Activated CD4-positive, alpha-beta T cell treated with anti-CD3 and anti-CD28 coated beads, Interleukin-2, Interleukin-4, amounts not matched to agents 100 ng/mL and 50 ng/mL, durations not matched to agents 16 hours and 8 hours (primary cell): ENCODE measurements around the gene ENPP3.
"Not testable (repeated sequence)": the region's sequence is repeated elsewhere in the genome, so short reads cannot be mapped to it uniquely, and the experiment has no call there.

Experiments used
- DNase-seq: peaks from one replicate; pipeline ENCODE4 v3.0.0-alpha.2; 2020; ENCODE audit warnings: low spot score

The ENPP3 gene

DNA sequence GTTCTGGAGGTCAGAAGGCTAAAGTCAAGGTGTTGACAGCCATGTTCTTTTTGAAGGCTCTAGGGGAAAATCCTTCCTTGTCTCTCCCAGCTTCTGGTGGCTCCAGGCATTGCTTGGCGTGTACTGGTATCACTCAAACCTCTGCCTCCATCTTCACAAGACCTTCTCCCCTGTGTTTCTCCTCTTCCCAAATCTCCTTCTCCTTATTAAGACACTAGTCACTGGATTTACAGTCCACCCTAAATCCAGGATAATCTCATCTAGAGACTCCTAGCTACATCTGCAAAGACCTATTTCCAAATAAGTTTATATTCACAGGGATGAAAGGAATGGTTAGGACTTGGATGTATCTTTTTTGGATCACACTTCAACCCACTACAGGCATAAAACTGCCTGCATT lies 99.7 kb downstream of the ENPP3 start:
- no peak for DNase-seq

DNA sequence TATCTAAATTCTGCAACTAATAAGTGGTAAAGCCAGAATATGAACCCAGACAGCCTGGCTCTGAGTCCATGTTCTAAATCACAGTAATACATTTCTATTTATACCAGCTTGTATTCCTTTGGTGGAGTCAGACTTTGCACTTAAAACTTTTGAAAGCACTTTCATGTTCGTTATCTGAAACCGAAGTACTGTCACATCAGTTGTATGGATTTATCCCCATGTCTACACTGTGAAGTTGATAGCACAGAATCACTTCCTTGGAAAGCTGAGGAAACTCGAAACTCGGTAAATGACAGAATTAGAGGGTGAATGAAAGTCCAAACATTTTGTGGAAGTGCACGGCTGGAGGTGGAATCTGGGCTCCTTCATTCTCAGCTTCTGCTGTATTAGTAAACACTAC lies 102.0 kb downstream of the ENPP3 start:
- no peak for DNase-seq

DNA sequence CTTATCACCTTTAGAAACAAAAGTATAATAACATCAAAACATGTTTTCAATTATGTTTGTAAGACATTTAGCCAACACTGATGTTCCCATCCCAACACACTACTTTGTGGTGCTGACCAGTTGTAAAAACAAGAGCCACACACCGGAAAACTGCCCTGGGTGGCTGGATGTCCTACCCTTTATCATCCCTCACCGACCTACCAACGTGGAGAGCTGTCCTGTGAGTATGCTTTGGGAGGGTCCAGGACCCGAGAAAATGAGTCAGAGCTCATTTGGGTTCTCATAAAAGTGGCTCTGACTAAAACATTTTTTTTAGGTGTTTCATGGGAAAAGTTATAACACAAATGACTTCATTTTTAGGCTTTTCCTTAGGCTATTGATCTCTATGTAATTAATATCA lies 103.1 kb downstream of the ENPP3 start:
- no peak for DNase-seq

DNA sequence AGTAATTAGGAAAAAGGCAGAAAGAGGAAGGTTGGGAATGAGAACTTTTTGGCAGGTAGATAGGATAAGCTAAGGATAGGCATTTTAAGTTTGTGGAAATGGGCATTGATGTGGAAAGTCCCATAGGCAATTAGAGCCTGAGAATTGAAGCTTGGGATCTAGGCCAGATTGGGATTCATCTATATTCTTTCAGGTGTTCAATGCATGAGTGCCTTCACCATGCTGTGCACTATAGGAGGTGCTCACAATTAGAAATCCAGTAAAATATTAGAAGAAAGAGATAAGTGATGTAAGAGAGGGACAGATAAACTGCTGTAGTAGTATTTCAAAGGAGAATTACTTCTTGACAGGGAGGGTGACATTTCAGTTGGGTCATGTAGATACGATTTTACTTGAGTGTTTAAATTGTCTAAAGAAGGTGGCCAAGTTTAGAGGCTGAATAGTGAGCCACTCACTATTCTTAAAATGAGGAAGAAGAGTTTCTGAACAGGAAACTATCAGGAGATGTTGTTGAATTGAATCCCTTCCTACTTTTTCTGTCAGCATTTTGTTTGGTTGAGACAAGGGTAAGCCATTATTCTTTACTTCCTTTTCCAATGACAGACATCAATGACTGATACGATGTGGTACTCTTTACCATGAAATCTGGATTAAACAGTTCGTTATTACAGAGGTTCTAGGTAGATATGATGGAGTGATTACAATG lies 104.7 kb downstream of the ENPP3 start:
- DNase-seq = no peak

DNA sequence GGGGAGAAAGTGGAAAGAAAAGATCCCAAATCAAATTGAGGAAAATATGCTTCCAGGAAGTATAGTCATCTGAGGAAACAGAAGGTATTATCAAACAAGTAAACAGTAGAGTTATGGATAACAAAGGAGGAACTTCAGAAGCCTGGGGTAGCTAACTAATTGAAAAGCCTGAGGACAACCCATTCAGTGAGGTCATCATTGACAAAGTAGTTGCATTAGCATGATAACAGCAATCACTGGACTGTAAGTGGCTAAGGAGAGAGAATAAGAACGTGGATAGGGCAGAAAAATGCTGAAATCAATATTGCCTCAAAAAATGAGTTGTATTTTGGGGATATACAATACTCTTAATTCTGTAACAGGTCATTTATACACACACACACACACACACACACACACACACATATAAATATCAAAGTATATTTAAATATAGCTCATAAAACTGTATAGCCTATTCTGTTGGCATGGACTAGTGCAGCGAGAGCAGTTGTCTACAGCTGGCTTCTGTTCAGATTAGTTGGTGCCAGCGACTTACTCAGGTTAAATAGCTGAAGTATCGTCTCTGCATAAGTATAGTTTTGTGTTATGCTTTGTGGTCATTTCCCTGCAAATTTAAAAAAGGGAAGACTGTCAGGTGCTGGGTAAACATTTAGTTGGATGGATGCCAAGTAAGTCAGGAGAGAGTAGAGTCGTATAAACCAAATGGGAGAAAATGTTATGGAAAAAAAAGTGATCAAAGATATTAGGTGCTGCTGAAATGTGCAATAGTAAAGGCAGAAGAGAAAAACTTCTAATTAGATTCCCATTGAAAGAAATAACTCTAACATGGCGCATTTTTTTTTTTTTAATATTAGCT lies 107.6 kb downstream of the ENPP3 start:
- no peak for DNase-seq

DNA sequence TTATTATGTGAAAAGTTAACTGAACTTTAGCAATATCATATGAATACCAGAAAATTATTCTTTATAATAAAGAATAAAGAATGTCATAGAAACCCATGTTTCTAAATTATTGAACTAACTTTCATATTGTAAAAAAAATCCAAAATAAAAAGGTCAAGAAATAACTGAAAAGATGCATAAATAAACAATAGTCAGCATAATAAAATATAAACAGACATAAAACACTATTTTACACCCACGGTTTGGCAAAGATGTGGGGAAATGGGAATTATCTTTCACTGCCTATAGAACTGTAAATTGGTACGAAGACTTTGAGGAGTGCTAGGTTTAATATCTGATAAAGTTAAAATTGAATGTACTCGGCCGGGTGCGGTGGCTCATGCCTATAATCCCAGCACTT lies 108.4 kb downstream of the ENPP3 start:
- DNase-seq = no peak

DNA sequence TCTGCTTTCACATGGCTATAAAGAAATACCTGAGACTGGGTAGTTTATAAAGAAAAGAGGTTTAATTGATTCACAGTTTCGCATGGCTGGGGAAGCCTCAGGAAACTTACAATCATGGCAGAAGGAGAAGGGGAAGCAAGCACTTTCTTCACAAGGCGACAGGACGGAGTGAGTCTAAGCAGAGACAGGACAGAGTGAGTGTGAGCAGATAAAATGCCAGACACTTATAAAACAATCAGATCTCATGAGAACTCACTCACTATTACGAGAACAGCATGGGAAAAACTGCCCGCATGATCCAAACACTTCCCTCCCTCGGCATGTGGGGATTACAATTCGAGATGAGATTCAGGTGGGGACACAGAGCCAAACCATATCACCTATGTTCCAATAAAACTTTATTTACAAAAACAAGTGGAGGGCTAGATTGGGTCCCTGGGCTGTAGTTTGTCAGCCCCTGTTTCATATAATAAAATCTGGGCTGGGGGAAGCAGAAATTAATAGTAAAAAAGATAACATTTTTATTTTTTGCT lies 110.8 kb downstream of the ENPP3 start:
- DNase-seq = no peak

DNA sequence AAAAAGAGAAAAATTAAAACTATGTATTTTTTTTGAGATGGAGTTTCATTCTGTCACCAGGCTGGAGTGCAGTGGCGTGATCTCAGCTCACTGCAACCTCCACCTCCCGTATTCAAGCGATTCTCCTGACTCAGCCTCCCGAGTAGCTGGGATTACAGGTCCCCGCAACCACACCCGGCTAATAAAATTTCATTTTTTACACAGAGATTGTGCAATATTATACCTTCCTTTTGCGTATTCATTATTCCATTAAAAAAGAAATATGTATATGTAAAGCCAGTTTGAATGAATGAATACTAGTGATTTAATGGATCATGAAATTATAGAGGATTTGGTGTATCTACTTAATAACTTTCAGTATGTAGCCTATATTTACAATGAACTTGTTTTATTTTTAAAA lies 111.9 kb downstream of the ENPP3 start:
- DNase-seq = no peak

DNA sequence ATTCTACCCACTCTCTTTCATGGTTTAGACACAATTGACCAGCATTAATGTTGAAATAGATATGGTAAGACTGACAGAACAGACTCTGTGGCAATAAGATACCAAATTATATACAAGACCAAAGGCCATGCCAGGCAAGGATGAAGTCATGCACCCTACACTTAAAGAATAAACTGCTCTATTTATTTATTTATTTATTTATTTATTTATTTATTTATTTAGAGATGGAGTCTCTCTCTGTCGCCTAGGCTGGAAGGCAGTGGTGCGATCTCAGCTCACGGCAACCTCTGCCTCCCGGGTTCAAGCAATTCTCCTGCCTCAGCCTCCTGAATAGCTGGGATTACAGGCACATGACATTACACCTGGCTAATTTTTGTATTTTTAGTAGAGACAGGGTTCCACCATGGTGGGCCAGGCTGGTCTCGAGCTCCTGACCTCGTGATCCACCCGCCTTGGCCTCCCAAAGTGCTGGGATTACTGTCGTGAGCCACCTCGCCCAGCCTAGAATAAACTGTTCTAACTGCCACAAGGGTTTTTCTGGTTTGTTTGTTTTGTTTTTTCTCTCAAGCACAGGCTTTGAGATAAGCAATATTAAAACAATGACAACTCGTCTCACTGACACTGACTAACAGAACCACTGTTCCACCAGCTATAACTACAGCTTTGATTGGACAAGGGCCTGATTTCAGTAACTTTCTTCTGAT lies 114.1 kb downstream of the ENPP3 start:
- DNase-seq = not testable (repeated sequence)

DNA sequence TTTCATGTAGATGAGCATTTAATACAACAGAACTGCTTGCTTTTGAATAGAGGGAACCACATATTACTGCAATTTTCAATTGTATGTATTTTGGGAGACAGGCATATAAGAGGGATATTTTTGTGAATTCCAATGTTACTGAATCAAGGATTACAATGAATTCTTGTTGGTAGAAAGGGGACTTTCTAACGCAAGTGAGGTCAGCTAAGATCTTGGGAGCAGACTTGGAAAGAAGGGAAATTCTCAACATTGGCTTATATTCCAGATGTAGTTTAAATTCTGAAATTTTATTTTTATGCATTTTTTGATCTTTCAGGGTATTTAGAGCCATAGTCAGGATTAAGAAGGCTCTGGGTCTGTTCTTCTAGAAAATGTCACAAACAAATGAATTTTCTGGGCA lies 117.0 kb downstream of the ENPP3 start:
- DNase-seq = no peak

DNA sequence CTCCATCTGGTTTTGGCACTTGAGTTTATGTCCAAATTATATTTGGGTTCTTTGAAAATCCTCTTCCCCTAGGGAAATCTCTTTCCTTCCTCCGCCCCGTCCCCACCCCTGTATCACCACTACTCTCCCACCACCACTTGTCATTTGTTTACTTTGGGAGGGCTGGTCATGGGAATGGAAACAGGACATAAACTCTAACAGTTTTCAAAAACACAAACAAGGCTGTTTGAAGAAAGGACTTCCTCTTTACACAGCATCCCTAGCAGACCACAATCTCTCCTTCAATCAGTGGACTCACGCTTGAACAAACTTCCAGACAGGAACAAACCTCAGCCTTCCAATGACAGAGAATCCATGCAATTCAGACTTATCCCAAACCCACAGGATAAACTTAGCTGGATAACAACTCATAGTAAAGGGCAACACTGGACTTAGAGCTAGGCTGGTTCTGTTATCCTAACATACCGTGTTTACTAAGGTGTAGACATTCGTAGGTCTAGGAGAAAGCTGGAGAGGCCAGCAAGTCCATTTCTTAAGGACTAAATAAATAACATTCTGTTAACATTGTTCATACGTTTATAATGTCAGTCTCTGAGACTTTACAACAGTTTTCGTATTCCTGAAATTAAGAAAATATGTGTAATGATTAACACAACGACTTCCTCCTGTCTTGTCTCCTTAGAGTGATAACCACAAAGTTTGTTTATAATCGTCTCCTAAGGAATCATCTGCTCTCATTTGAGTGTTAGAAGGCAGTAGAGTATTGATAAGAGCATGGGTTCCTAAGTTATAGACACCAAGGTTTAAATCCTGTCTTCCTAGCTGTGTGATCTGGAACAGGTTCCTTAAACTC lies 117.8 kb downstream of the ENPP3 start:
- no peak for DNase-seq

DNA sequence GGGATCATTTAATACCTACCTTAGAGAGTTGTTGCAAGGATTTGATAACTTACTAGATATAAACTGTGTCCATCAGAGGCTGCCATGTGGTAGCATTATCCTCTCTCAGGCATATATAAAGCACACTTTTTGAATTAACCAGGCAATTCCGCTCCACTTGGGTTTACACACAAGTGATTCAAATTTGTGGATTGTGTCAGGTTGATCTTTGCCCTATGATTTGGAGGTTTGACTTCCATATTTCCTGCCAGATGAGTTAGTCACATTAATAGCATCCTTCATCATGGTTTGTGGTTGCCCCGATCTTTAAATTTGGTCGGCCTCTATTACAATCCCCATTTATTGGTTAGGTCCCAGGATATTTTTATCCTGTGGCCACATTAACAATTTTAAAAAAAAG lies 118.5 kb downstream of the ENPP3 start:
- DNase-seq = no peak

DNA sequence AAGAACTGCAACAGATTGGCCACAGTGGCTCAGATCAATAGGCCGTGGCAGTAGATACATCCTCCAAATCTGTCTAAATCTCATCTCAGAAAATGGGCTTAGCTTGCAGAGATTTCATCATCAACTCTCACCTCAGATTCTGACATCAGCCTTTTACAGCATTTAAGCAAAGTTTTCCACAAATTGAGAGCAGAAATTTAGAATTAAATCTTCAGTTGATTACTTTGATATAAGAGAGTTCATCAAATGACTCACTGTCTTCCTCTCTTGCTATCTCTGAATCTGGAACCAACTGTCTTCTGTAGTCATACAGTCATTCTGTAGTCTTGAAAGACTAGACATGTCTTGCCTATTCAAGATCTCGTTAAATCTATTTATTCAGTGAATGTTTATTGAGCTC lies 118.9 kb downstream of the ENPP3 start:
- DNase-seq = no peak

DNA sequence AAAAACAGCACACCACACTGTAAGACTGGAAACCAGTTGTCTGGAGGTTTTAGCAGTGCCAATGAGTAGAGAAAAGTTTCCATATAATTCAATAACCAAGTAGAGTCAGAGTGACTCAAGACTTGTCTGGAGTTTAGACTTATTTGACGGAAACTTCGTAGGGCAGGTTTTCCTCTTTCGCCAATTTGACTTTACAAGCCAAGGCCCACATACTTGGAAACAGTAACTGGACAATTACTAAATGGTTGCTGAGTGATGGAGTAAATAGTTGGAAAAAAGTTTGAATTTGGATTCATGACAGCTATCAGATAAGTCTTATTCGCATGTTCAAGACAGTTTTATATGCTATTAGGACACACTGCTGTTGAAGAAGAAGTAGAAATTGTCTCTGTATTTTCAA lies 121.8 kb downstream of the ENPP3 start:
- DNase-seq = no peak

DNA sequence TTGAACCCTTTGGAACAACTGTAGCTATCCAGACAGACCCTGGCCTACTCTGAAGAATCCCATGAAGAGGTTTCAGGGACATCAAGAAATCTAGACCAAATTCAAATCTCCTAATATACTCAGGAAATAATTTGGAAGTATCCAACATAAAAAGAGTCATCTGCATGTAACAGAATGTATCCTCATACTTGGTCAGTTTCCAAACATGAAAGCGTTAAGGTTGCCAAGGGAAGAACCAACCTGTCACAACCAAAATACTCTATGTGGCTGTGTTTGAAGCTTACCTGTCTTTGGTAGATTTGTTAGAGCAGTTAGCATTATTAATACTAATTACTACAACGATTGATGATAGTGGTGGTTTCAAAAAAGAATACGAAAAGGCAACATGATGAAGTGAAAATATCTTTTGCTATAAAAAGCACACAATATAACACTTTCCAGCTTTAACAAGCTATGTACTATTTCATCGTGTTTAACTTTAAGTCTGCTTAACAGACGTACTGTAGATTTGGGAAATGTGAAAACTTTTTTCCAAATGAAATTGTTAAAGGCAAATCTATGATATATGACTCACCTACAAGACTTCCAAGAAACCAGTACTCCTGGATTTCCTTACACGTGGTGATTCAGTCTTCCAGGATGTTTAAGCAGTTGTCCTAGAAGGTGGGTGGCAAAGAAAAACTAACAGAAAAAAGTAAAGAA lies 124.1 kb downstream of the ENPP3 start:
- no peak for DNase-seq

DNA sequence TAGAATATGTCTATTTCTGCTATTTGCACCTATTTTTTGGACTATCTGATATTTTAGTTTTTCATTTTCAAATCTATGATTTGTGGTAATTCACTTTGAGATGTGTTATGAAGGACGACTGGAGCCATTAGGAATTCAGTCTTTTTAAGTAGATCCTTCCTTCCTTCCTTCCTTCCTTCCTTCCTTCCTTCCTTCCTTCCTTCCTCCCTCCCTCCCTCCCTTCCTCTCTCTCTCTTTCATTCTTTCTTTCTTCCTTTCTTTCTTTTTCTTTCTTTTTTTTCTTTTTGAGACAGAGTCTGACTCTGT lies 124.6 kb downstream of the ENPP3 start:
- no peak for DNase-seq

DNA sequence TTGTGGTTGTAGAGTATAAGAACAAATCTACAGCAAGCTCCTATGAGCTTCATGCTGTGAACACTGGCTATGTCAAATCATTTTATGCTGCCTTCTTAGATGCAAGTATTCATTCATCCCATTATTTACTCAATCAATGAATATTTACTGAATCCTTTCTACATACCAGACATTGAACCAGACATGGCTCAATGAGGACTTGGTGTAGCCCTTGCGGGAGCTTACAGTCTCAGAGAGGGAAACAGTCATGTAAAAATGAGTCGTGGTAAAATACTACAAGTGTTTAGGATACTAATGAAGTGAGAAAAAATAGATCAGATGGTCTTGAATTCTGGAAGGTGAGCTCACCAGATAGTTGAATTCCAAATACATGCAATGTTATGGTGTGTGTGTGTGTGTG lies 125.9 kb downstream of the ENPP3 start:
- no peak for DNase-seq

DNA sequence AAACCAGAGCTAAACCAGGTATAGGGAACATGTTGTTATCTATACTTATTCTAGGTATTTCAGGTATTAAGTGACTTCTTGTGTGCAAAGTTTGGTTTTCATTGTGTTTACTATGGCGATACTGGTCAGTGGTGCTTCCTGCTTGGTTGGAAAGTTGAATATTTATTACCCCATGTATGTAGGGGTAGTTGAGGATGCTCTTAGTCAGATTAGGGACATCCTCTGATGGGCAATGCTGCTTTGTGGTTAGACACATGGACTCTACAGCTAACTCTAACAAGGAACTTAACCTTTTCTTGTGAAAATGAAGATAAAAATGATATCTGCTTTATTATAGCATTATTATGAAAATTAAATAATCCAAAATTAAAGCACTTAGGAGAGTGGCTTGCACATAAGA lies 126.6 kb downstream of the ENPP3 start:
- DNase-seq = no peak

DNA sequence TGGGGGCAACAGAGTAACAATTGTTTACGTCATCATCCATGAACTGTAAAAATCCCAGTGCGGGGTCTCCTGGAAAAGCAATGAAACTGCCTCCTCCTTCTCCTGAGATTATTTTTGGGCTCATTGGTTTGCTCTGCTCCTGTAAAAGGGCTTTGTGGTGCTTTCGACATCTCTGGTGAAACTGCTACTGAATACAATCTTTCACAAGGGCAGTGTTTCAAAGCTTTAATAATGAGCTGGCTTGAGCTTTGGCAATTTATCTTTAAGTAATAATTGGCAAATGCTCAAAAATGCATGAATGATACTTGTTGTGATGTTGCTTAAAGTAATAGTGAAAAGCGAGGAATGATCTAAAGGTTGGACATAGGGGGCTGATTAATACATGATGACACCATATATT lies 127.2 kb downstream of the ENPP3 start:
- DNase-seq = no peak

DNA sequence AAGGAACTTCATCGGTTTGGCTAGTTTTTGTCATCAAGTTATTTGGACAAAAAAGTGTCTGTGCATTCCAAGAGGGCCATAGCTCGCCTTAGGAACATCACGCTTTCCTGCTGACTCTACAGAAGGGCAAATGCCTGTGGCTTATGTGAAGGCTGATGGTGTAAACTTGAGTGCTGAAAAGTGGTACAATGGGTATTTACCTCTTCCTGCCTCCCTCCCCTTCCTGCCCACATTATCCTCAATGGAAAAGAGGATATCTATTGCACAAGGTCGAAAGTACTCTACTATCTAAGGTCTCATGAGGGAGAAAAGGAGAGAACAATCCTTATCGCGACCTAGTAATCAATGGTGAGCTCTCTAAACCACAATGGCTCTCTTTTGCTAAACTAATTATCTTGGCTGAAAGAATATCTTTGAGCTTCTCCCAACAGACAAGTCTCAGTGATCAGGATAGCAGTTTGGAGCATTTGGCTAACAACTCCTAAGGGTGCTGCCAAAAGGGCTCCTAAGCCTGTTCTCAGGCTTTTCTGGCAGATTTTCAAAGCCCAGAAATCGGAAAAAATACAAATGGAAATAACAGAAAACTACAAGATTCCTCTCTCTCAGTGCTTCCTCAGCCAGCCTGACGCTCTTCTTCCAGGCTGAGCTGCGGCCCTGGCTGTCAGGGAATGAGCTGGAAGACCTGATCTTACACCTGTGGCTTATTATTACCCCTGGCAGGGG lies 128.1 kb downstream of the ENPP3 start:
- no peak for DNase-seq

DNA sequence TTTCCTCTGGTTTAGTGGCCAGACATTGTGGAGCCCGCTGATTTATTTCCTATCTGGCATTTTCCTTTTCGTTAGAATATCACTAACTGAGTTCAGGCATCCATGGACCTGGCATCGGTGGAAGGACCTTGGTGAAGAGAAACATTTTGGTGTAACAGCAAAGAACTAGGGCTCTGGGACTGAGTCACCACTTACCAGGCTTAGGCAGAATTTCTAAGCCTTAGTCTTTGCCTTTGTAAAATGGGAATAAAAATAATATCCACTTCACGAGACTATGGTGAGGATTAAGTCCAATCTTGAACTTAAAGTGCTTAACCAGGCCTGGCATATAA lies 128.7 kb downstream of the ENPP3 start:
- no peak for DNase-seq
